Astrocyte (in vitro differentiated cells and primary cell): ENCODE data around the gene LGMN. TPM values are rescaled to one million over a fixed set of nuclear protein-coding genes. Genes with fewer than 3 reads are reported as not detected.
"Not testable (repeated sequence)": the region's sequence is repeated elsewhere in the genome, so short reads cannot be mapped to it uniquely, and the experiment has no call there.

Source experiments
- DNase-seq: peaks from one replicate; pipeline ENCODE4 v3.0.0-alpha.2; 2010; ENCODE audit warnings: low read depth
- FAIRE-seq: peaks from 2 replicates; lab custom pipeline; 2011; peaks lifted over from hg19 to GRCh38; lab: Jason Lieb, UNC
- H2AFZ ChIP-seq: 2 replicates; pipeline ENCODE4 v1.6.0; 2012; ENCODE audit warnings: low read depth, low read length, inconsistent platforms
- H3K27ac ChIP-seq: 2 replicates; pipeline ENCODE4 v1.5.1; 2011; ENCODE audit warnings: low read depth, low read length, inconsistent platforms
- H3K27me3 ChIP-seq: 2 replicates; pipeline ENCODE4 v1.6.0; 2011; ENCODE audit warnings: low read length, inconsistent platforms; ENCODE audit not compliant: insufficient read depth
- H3K36me3 ChIP-seq: 2 replicates; pipeline ENCODE4 v1.5.1; 2011; ENCODE audit warnings: low read length, inconsistent platforms; ENCODE audit not compliant: insufficient read depth
- H3K4me1 ChIP-seq: 2 replicates; pipeline ENCODE4 v1.5.1; 2011; ENCODE audit warnings: low read length, inconsistent platforms; ENCODE audit not compliant: insufficient read depth
- H3K4me2 ChIP-seq: 2 replicates; pipeline ENCODE4 v1.6.0; 2012; ENCODE audit warnings: low read length, inconsistent platforms
- H3K4me3 ChIP-seq: 2 replicates; pipeline ENCODE4 v1.5.1; 2011; ENCODE audit warnings: low read depth, mild to moderate bottlenecking, low read length, inconsistent platforms; ENCODE audit not compliant: insufficient read depth
- H3K79me2 ChIP-seq: 2 replicates; pipeline ENCODE4 v1.6.0; 2012; ENCODE audit warnings: mild to moderate bottlenecking, low read length, inconsistent platforms; ENCODE audit not compliant: insufficient read depth
- H3K9ac ChIP-seq: 2 replicates; pipeline ENCODE4 v1.6.0; 2012; ENCODE audit warnings: mild to moderate bottlenecking, low read length, inconsistent platforms
- H3K9me3 ChIP-seq: 2 replicates; pipeline ENCODE4 v1.5.1; 2012; ENCODE audit warnings: low read depth, mild to moderate bottlenecking, low read length, inconsistent platforms; ENCODE audit not compliant: insufficient read depth
- H4K20me1 ChIP-seq: 2 replicates; pipeline ENCODE4 v1.6.0; 2012; ENCODE audit warnings: low read length, inconsistent platforms; ENCODE audit not compliant: insufficient read depth
- H3K27ac Mint-ChIP-seq: one replicate; pipeline ENCODE4 v1.8.0; 2021; ENCODE audit warnings: mild to moderate bottlenecking, mixed read lengths; ENCODE audit not compliant: unreplicated experiment
- H3K27me3 Mint-ChIP-seq: one replicate; pipeline ENCODE4 v1.8.0; 2021; ENCODE audit warnings: low read depth, mixed read lengths; ENCODE audit not compliant: unreplicated experiment
- H3K36me3 Mint-ChIP-seq: one replicate; pipeline ENCODE4 v1.8.0; 2021; ENCODE audit warnings: low read depth, mixed read lengths; ENCODE audit not compliant: unreplicated experiment
- H3K4me1 Mint-ChIP-seq: one replicate; pipeline ENCODE4 v1.8.0; 2021; ENCODE audit warnings: low read depth, mixed read lengths; ENCODE audit not compliant: unreplicated experiment
- H3K4me3 Mint-ChIP-seq: one replicate; pipeline ENCODE4 v1.8.0; 2021; ENCODE audit warnings: mild to moderate bottlenecking, moderate library complexity, mixed read lengths; ENCODE audit not compliant: unreplicated experiment
- H3K9me3 Mint-ChIP-seq: one replicate; pipeline ENCODE4 v1.8.0; 2021; ENCODE audit warnings: mild to moderate bottlenecking, mixed read lengths; ENCODE audit not compliant: unreplicated experiment
- EZH2 ChIP-seq: IDR thresholded peaks from 2 replicates; pipeline ENCODE4 v1.6.1; 2012; ENCODE audit warnings: mild to moderate bottlenecking, low read length, inconsistent platforms; ENCODE audit not compliant: insufficient read depth
- total RNA-seq: library from RNA; stranded (reverse); gene quantifications from 2 replicates; pipeline ENCODE4 v1.2.1, GENCODE V29; 2021
- TF ChIP-seq, protein P1 (sequence below): IDR thresholded peaks from 2 replicates; pipeline ENCODE4 v1.5.1; 2011; ENCODE audit warnings: low read depth, mild to moderate bottlenecking, inconsistent platforms, low read length, moderate library complexity; ENCODE audit not compliant: insufficient read depth

The LGMN gene
- total RNA-seq, 1 donor from 2014 or later = 232 TPM

DNA sequence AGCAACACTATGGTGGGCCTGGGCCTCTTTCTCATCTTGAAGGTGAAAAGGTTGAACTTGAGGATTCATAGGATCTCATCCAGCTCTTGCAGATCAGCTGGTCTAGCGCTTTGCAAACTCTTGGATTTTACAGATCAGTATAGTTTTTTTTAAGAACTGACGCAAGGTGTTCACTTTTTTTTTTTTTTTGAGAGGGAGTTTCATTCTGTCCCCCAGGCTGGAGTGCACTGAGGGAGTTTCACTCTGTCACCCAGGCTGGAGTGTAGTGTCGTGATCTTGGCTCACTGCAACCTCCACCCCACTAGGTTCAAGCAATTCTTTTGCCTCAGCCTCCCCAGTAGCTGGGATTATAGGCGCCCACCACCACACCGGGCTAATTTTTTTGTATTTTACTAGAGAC lies 20.4 kb upstream of the LGMN start:
- H3K9me3 Mint-ChIP-seq = no peaks in the 10 kb centered on the region
- H3K27me3 Mint-ChIP-seq = peaks cover 2% of the 10 kb centered on the region
- Histone ChIP-seq H3K4me3 (no peak overlapping the region), H2AFZ (no peak overlapping the region), H3K27ac (no peak overlapping the region), H3K27me3 (peaks cover 2% of the 10 kb centered on the region), H3K4me1 (no peaks in the 10 kb centered on the region), H3K4me2 (no peak overlapping the region), H3K36me3 (no peaks in the 10 kb centered on the region), H3K79me2 (no peaks in the 10 kb centered on the region), H4K20me1 (no peaks in the 10 kb centered on the region), H3K9me3 (no peaks in the 10 kb centered on the region), H3K9ac (no peak overlapping the region)
- TF ChIP-seq, protein P1, sequence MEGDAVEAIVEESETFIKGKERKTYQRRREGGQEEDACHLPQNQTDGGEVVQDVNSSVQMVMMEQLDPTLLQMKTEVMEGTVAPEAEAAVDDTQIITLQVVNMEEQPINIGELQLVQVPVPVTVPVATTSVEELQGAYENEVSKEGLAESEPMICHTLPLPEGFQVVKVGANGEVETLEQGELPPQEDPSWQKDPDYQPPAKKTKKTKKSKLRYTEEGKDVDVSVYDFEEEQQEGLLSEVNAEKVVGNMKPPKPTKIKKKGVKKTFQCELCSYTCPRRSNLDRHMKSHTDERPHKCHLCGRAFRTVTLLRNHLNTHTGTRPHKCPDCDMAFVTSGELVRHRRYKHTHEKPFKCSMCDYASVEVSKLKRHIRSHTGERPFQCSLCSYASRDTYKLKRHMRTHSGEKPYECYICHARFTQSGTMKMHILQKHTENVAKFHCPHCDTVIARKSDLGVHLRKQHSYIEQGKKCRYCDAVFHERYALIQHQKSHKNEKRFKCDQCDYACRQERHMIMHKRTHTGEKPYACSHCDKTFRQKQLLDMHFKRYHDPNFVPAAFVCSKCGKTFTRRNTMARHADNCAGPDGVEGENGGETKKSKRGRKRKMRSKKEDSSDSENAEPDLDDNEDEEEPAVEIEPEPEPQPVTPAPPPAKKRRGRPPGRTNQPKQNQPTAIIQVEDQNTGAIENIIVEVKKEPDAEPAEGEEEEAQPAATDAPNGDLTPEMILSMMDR = no peak
- no peak for TF ChIP-seq EZH2
- no peaks in the 10 kb centered on the region for H3K4me1 Mint-ChIP-seq
- no peak for FAIRE-seq
- H3K27ac Mint-ChIP-seq = no peak overlapping the region
- H3K36me3 Mint-ChIP-seq = no peaks in the 10 kb centered on the region
- no peak overlapping the region for H3K4me3 Mint-ChIP-seq
- no peak for DNase-seq

DNA sequence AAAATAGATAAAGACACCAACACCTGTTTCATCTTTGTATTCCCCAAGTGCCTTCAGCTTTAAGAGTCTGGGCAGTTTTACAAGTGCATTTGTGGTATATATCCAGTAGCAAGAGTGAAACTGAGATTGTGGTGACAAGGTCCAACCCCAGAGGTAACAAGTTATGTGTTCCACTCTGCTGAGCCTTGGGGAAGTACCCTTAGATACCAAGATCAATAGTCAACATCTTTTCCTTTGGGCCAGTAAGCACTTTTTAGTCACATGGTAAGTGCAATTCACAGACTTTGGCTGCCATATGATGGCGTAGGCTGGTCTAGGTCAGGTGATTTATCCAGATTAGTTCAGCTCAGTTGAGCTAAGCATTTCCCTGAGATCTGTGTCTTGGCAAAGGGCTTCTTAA lies 19.8 kb upstream of the LGMN start:
- not testable (repeated sequence) for H3K36me3 Mint-ChIP-seq, H3K36me3 ChIP-seq, H3K9ac ChIP-seq, H3K27me3 ChIP-seq, H3K79me2 ChIP-seq, FAIRE-seq, H3K9me3 ChIP-seq, H3K4me2 ChIP-seq, H3K4me1 Mint-ChIP-seq, H3K27me3 Mint-ChIP-seq, H4K20me1 ChIP-seq, H3K4me3 Mint-ChIP-seq, H2AFZ ChIP-seq, H3K4me1 ChIP-seq, H3K27ac ChIP-seq, H3K4me3 ChIP-seq, H3K27ac Mint-ChIP-seq, H3K9me3 Mint-ChIP-seq
- peak; percentile 80 for DNase-seq

DNA sequence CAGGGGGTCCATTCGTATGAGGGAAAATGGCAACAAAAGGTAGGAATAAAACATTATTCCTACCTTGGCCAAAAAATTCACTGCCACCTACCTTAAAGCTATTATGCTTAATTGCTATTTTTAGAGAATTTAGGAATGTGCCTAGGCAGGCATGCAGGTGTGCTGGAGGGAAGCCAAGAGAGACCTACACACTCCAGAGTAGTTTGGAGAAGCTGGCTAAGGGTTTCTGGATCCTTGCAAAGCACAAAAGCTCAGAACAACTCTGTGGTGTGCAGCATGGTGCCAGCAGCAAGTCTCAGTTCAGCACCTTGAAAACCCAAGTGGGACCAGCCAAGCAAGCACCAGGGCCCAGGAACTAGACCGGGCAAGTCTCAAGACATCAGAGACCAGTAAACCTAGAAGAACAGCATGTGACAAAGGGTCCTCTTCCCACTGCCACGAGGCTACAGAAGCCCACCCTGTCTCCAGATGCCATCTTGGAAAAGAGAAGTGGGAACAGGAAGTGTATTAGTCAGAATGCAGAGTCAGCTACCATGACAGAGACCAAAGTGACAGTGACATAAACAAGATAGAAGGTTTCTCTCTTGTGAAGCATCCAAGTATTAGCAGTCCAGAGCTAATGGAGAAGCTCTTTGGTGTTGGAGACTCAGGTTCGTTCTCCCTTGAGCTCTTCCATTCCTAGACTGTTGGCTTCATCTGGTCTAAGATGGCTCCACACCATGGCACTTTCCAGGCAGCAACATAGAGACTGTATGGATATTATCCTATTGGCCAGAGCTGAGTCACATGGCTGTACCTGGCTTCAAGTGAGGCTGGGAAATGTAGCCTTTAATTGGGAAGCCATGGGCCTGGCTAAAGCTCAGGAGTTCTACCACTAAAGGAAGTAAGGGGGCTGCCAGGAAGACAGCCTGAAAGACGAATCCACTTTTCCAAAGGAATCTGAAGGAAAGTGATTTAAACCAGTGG lies 15.5 kb upstream of the LGMN start:
- H3K36me3 Mint-ChIP-seq, H3K4me3 Mint-ChIP-seq, H3K9me3 Mint-ChIP-seq: not testable (repeated sequence)

More for the DNA sequence above, 15.5 kb upstream of the LGMN start:
- not testable (repeated sequence) for H3K27ac ChIP-seq, H3K79me2 ChIP-seq, H3K27ac Mint-ChIP-seq, H3K36me3 ChIP-seq, H3K9ac ChIP-seq, H3K4me1 ChIP-seq, H4K20me1 ChIP-seq, H3K27me3 ChIP-seq, H2AFZ ChIP-seq, H3K9me3 ChIP-seq, DNase-seq, H3K4me2 ChIP-seq, H3K4me3 ChIP-seq
- Mint-ChIP-seq H3K4me1 (peaks cover 17% of the 10 kb centered on the region), H3K27me3 (peaks cover 13% of the 10 kb centered on the region)
- peak; percentile 86 for FAIRE-seq
